OCI-LY1 (cell line): Measurements from ENCODE around the gene ASPSCR1.

Source experiments
- H2AFZ ChIP-seq: fragments of 200-600 bp; sonication (generic), shearing (Covaris generic); 2 replicates; pipeline ENCODE4 v1.6.0; 2014; ENCODE audit warnings: antibody characterized with exemption, mild to moderate bottlenecking, low read length
- H3F3A ChIP-seq: fragments of 200-600 bp; sonication (generic), shearing (Covaris generic); 2 replicates; pipeline ENCODE4 v1.6.0; 2014; ENCODE audit warnings: mild to moderate bottlenecking, antibody characterized with exemption, low read length, moderate library complexity; ENCODE audit not compliant: insufficient read depth
- H3K27ac ChIP-seq: fragments of 200-600 bp; sonication (generic); 2 replicates; pipeline ENCODE4 v1.5.1; 2014; ENCODE audit warnings: low read length, mixed run types, mild to moderate bottlenecking, low read depth; ENCODE audit not compliant: poor library complexity, severe bottlenecking
- H3K27me3 ChIP-seq: fragments of 200-600 bp; sonication (generic); 2 replicates; pipeline ENCODE4 v1.6.0; 2014; ENCODE audit warnings: antibody characterized with exemption, mild to moderate bottlenecking, low read length, moderate library complexity; ENCODE audit not compliant: insufficient read depth
- H3K36me3 ChIP-seq: fragments of 200-600 bp; sonication (generic); 2 replicates; pipeline ENCODE4 v1.6.1; 2014; ENCODE audit warnings: mild to moderate bottlenecking, antibody characterized with exemption, low read length, moderate library complexity, mixed read lengths; ENCODE audit not compliant: insufficient read depth
- H3K4me1 ChIP-seq: fragments of 200-600 bp; sonication (generic); 2 replicates; pipeline ENCODE4 v1.5.1; 2014; ENCODE audit warnings: mild to moderate bottlenecking, low read length, moderate library complexity; ENCODE audit not compliant: insufficient read depth, severe bottlenecking
- H3K4me2 ChIP-seq: fragments of 200-600 bp; sonication (generic), shearing (Covaris generic); 2 replicates; pipeline ENCODE4 v1.6.1; 2014; ENCODE audit warnings: low read length
- H3K4me3 ChIP-seq: fragments of 200-600 bp; sonication (generic); 2 replicates; pipeline ENCODE4 v1.5.1; 2014; ENCODE audit warnings: low read length, low read depth, mild to moderate bottlenecking, mixed read lengths; ENCODE audit not compliant: poor library complexity, severe bottlenecking
- H3K79me2 ChIP-seq: fragments of 200-600 bp; shearing (Covaris generic); 2 replicates; pipeline ENCODE4 v1.6.1; 2016; ENCODE audit warnings: mixed run types, low read length, mixed read lengths; ENCODE audit not compliant: insufficient read depth
- H3K9ac ChIP-seq: fragments of 200-600 bp; sonication (generic), shearing (Covaris generic); 2 replicates; pipeline ENCODE4 v1.6.1; 2014; ENCODE audit warnings: mild to moderate bottlenecking, low read length, mixed read lengths
- H3K9me2 ChIP-seq: fragments of 200-600 bp; sonication (generic), shearing (Covaris generic); 2 replicates; pipeline ENCODE4 v1.6.1; 2014; ENCODE audit warnings: low read depth, mild to moderate bottlenecking, low read length, mixed read lengths
- H3K9me3 ChIP-seq: fragments of 200-600 bp; shearing (Covaris generic); 2 replicates; pipeline ENCODE4 v1.6.1; 2014; ENCODE audit warnings: low read length, mixed read lengths
- H4K20me1 ChIP-seq: fragments of 200-600 bp; sonication (generic), shearing (Covaris generic); 2 replicates; pipeline ENCODE4 v1.6.0; 2016; ENCODE audit warnings: mild to moderate bottlenecking, low read length; ENCODE audit not compliant: insufficient read depth
- CTCF ChIP-seq: fragments of 200-600 bp; sonication (generic), shearing (Covaris generic); IDR thresholded peaks from 2 replicates; pipeline ENCODE4 v1.5.1; 2017; ENCODE audit warnings: mild to moderate bottlenecking, antibody characterized with exemption, low read length, moderate library complexity, mixed read lengths
- EZH2 ChIP-seq: fragments of 200-600 bp; sonication (generic), shearing (Covaris generic); IDR thresholded peaks from 2 replicates; pipeline ENCODE4 v1.8.0; 2017; ENCODE audit warnings: borderline replicate concordance, mixed run types, mild to moderate bottlenecking, antibody characterized with exemption, low read length, moderate library complexity, mixed read lengths

Gene ASPSCR1

DNA sequence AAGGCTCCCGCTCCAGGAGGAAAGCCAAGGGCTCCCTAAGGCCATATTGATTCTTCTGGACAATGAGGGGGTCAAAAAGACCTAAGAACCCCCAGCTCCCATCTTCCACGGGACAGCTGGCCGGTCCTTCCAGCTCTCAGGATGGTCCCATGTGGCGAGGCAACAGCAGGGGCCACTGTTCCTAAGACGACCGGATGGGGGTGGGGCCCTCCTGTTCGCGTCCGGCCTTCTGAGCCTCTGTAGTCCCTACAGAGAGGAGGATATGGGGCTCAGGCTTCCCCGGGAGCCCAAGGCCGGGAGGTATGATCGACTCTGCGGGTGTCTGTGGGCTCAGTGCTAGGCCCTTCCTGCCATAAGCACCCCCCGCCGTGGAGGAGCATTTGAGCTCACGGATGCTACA is 66.1 kb downstream of the ASPSCR1 start:
- Histone ChIP-seq H3K9me3 (no peaks in the 10 kb centered on the region), H3K4me3 (no peak overlapping the region), H4K20me1 (no peaks in the 10 kb centered on the region), H3K79me2 (no peaks in the 10 kb centered on the region), H3K27me3 (no peaks in the 10 kb centered on the region), H3K4me1 (no peaks in the 10 kb centered on the region), H3K36me3 (no peaks in the 10 kb centered on the region), H3K9ac (no peak overlapping the region), H3K4me2 (no peak overlapping the region), H3K9me2 (no peaks in the 10 kb centered on the region), H3F3A (no peaks in the 10 kb centered on the region), H3K27ac (no peak overlapping the region), H2AFZ (no peak overlapping the region)
- TF ChIP-seq CTCF (no peak), EZH2 (no peak)

- Histone ChIP-seq H3K27me3 (no peaks in the 10 kb centered on the region), H3K79me2 (no peaks in the 10 kb centered on the region), H3K4me3 (no peak overlapping the region), H4K20me1 (no peaks in the 10 kb centered on the region), H3K9me2 (no peaks in the 10 kb centered on the region), H3K27ac (no peak overlapping the region), H3K4me2 (no peak overlapping the region), H3F3A (no peaks in the 10 kb centered on the region), H3K9ac (no peak overlapping the region), H2AFZ (no peak overlapping the region), H3K36me3 (no peaks in the 10 kb centered on the region; the same call in none of the 2 replicates), H3K9me3 (no peaks in the 10 kb centered on the region), H3K4me1 (peaks cover 8% of the 10 kb centered on the region)
- TF ChIP-seq CTCF = no peak
- no peak for TF ChIP-seq EZH2
These were observed 68.6 kb downstream of the ASPSCR1 start for GRCh38 chr17:82045936-82046484.

DNA sequence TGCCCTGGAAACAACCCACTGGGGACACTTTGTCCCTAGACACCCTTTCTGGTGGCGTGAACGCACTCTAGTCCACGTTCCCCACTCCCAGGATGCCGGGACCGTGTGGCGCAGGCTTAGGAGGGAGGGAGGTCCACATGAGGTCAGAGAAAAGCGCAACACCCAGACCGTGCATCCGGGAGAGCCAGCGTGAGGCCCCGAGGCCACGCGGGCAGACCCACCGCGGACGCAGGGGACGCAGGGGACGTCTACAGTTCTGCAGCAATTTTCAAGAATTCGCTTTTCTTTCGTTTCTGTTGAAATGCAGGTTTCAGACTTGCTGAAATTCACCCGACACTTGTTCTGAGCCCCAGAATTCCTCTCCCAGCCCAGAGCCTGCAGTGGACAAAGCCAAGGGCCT is 69.5 kb downstream of the ASPSCR1 start:
- Histone ChIP-seq H3K9ac (no peak overlapping the region), H3F3A (no peaks in the 10 kb centered on the region), H3K9me3 (no peaks in the 10 kb centered on the region), H4K20me1 (no peaks in the 10 kb centered on the region), H3K4me1 (peaks cover 11% of the 10 kb centered on the region), H2AFZ (no peak overlapping the region), H3K36me3 (no peaks in the 10 kb centered on the region; the same call in none of the 2 replicates), H3K79me2 (no peaks in the 10 kb centered on the region), H3K4me2 (no peak overlapping the region), H3K9me2 (no peaks in the 10 kb centered on the region), H3K27ac (no peak overlapping the region), H3K27me3 (no peaks in the 10 kb centered on the region), H3K4me3 (no peak overlapping the region)
- TF ChIP-seq CTCF = no peak
- TF ChIP-seq EZH2 = no peak
